LNCAP (cell line): Measurements from ENCODE around the gene MDFI.

Experiments used
- CTCF ChIP-seq: fragments of 450-650 bp; IDR thresholded peaks from 2 replicates; pipeline ENCODE4 v1.5.1; 2017; ENCODE audit warnings: mild to moderate bottlenecking

Gene MDFI

GRCh38 chr6:41626917-41627316 is 11.4 kb upstream of the MDFI start:
- TF ChIP-seq CTCF: no peak

- TF ChIP-seq CTCF: no peak
These were observed 9.1 kb upstream of the MDFI start for GRCh38 chr6:41629128-41629527.

GRCh38 chr6:41630069-41630468 is 8.2 kb upstream of the MDFI start:
- TF ChIP-seq CTCF: no peak

- TF ChIP-seq CTCF: no peak
These were observed 7.3 kb upstream of the MDFI start for GRCh38 chr6:41630946-41631345.

- TF ChIP-seq CTCF: no peak
These were observed 5.1 kb upstream of the MDFI start for GRCh38 chr6:41633056-41633634.

- no peak for TF ChIP-seq CTCF
These were observed 3.6 kb upstream of the MDFI start for GRCh38 chr6:41634657-41635056.

- TF ChIP-seq CTCF: no peak
These were observed 2.9 kb upstream of the MDFI start for GRCh38 chr6:41635365-41635764.

- no peak for TF ChIP-seq CTCF
These were observed 1.5 kb upstream of the MDFI start for GRCh38 chr6:41636833-41637193.
